WERI-Rb-1 (cell line): Measurements from ENCODE around the gene CHRNA4.

Experiments used
- DNase-seq: peaks from one replicate; pipeline ENCODE4 v3.0.0-alpha.2; 2020
- H3K27ac ChIP-seq: fragments of 250-450 bp; sonication (Bioruptor Pico); 2 replicates; pipeline ENCODE4 v1.5.1; 2020; ENCODE audit warnings: mild to moderate bottlenecking, moderate library complexity
- H3K27me3 ChIP-seq: fragments of 250-450 bp; sonication (Bioruptor Pico); 2 replicates; pipeline ENCODE4 v1.5.1; 2021; ENCODE audit warnings: mild to moderate bottlenecking, low read depth, moderate library complexity; ENCODE audit not compliant: insufficient read depth, severe bottlenecking
- H3K36me3 ChIP-seq: fragments of 250-450 bp; sonication (Bioruptor Pico); 2 replicates; pipeline ENCODE4 v1.5.1; 2020; ENCODE audit warnings: mild to moderate bottlenecking, moderate library complexity
- H3K4me3 ChIP-seq: 2 replicates; pipeline ENCODE4 v1.5.1; 2011; ENCODE audit warnings: low read depth, mild to moderate bottlenecking, control low read depth, low read length
- H3K9me3 ChIP-seq: fragments of 250-450 bp; sonication (Bioruptor Pico); 2 replicates; pipeline ENCODE4 v1.5.1; 2021; ENCODE audit warnings: mild to moderate bottlenecking, moderate library complexity; ENCODE audit not compliant: severe bottlenecking
- TF ChIP-seq, protein P1 (sequence below): IDR thresholded peaks from 2 replicates; pipeline ENCODE4 v1.5.1; 2011; ENCODE audit warnings: low read depth, mild to moderate bottlenecking, control low read depth, inconsistent platforms, low read length

CHRNA4 gene

DNA sequence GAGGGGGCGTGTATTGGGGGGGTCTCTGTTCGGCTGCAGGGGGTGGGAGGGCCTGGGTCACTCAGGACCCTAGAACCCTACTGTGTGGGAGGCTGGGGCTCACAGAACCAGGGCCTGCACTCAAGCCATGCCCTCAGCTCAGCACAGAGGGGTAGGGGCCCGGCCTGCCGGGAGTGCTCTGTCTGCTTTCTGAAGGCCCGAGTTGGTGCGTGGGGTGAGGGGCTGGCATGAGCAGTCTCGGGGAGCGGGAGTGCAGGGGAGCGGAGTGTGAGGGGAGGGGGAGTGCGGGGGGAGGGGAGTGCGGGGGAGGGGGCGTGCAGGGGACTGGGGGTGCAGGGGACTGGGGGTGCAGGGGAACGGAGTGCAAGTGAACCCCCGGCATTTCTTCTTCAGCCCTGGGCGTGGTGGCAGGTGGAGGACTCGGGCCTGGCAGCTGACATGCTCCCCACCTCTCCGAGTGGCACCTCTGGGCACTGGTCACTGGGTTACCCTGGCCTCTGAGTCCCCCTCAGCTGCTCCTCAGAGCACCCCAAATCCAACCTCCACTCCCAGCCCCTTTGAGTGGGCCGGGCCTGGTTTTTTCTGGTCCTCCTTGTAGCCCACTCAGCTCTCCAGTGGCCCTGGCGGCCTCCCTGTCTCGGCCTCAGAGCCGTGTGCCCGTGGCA is 67.1 kb downstream of the CHRNA4 start:
- TF ChIP-seq, protein P1, sequence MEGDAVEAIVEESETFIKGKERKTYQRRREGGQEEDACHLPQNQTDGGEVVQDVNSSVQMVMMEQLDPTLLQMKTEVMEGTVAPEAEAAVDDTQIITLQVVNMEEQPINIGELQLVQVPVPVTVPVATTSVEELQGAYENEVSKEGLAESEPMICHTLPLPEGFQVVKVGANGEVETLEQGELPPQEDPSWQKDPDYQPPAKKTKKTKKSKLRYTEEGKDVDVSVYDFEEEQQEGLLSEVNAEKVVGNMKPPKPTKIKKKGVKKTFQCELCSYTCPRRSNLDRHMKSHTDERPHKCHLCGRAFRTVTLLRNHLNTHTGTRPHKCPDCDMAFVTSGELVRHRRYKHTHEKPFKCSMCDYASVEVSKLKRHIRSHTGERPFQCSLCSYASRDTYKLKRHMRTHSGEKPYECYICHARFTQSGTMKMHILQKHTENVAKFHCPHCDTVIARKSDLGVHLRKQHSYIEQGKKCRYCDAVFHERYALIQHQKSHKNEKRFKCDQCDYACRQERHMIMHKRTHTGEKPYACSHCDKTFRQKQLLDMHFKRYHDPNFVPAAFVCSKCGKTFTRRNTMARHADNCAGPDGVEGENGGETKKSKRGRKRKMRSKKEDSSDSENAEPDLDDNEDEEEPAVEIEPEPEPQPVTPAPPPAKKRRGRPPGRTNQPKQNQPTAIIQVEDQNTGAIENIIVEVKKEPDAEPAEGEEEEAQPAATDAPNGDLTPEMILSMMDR, result no peak
- Histone ChIP-seq H3K9me3 (no peaks in the 10 kb centered on the region), H3K4me3 (no peak overlapping the region), H3K27me3 (no peaks in the 10 kb centered on the region), H3K27ac (peak overlapping the region; percentile 67), H3K36me3 (peaks cover 6% of the 10 kb centered on the region)
- no peak for DNase-seq

DNA sequence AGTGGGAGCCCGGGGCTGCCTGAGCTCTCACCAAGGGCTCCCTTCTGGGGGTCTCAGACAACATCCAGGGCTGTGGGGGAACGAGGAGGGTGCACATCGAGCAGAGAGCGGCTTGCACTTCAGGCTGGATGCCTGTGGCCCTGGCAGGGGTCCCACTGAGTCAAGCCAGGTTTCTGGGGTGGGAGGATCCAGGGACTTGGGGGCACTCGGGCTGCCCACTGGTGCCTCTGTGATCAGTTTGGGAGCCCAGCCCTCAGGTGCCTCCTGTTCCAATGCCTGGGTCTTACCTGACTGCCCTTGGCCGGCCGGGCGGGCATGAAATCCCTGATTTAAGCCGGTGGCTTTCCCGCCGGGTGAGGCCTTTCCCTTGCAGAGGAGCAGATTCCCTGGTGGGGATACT is 67.7 kb downstream of the CHRNA4 start:
- no peak overlapping the region for H3K4me3 ChIP-seq
- TF ChIP-seq, protein P1, result no peak
- peak overlapping the region; percentile 67 for H3K27ac ChIP-seq
- H3K36me3 ChIP-seq, result peaks cover 11% of the 10 kb centered on the region
- H3K9me3 ChIP-seq, result no peaks in the 10 kb centered on the region
- no peaks in the 10 kb centered on the region for H3K27me3 ChIP-seq
- peak; percentile 53 for DNase-seq
